Activated CD8-positive, alpha-beta memory T cell treated with anti-CD3 and anti-CD28 coated beads for 1 hour (primary cell): ENCODE results near the gene PPP4R4.

Experiments
- DNase-seq, 2 donors: peaks; one replicate each; pipeline ENCODE4 v3.0.0-alpha.2; 2020; ENCODE audit warnings: low read depth in 1 of 2; ENCODE audit errors: extremely low read depth in 1 of 2

Gene PPP4R4

GRCh38 chr14:94305620-94306019, 131.5 kb downstream of the PPP4R4 start:
- no peak for DNase-seq

GRCh38 chr14:94306047-94306978, 132.2 kb downstream of the PPP4R4 start:
- no peak for DNase-seq

GRCh38 chr14:94307410-94307992, 133.4 kb downstream of the PPP4R4 start:
- no peak for DNase-seq

- DNase-seq, result no peak
These were observed 135.6 kb downstream of the PPP4R4 start for GRCh38 chr14:94309721-94310120.

- no peak for DNase-seq
These were observed 136.1 kb downstream of the PPP4R4 start for GRCh38 chr14:94310248-94310647.

GRCh38 chr14:94312481-94313246, 138.5 kb downstream of the PPP4R4 start:
- no peak for DNase-seq

- DNase-seq, result no peak
These were observed 140.0 kb downstream of the PPP4R4 start for GRCh38 chr14:94313991-94314655.

- DNase-seq, result no peak
These were observed 140.8 kb downstream of the PPP4R4 start for GRCh38 chr14:94314890-94315289.

- no peak for DNase-seq
These were observed 142.6 kb downstream of the PPP4R4 start for GRCh38 chr14:94316692-94317091.

GRCh38 chr14:94317259-94317658, 143.1 kb downstream of the PPP4R4 start:
- no peak for DNase-seq

GRCh38 chr14:94320243-94320642, 146.1 kb downstream of the PPP4R4 start:
- DNase-seq, result no peak

- DNase-seq, result no peak
These were observed 147.5 kb downstream of the PPP4R4 start for GRCh38 chr14:94321421-94322271.

- no peak for DNase-seq
These were observed 148.8 kb downstream of the PPP4R4 start, which contains the start of gene SERPINA6 for GRCh38 chr14:94322648-94323570. SERPINA6 (minus strand) TSS chr14:94323336; CDS start chr14:94314648, 8,688 bp downstream.

- DNase-seq, result no peak
These were observed 154.1 kb downstream of the PPP4R4 start for GRCh38 chr14:94328196-94328595.
